Measurements from ENCODE around the gene POFUT1. TPM values are rescaled to one million over a fixed set of nuclear protein-coding genes. Genes with fewer than 3 reads are reported as not detected.

The POFUT1 gene
- total and polyA plus RNA-seq, 2 experiments from 2014 or later = 9.3 to 34.0 TPM

DNA sequence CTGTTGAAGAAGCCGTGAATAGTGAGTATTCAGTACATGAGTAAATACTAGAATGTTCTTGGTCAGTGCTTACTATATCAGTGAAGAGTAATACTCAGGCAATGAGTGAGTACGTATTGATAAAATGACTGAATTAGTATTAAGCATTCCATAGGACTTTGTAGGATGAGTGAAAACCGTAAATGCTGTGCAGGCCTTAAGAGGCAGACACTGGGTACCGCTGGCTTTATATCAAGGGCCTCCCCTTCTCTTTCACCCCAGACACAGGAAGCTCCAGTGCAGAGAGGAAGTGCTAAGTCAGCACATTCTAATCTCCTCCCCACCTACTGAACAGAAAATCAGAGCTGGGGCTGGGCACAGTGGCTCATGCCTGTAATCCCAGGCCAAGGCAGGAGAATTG lies 24.2 kb downstream of the POFUT1 start (continued):
- TF ChIP-seq, protein P1, sequence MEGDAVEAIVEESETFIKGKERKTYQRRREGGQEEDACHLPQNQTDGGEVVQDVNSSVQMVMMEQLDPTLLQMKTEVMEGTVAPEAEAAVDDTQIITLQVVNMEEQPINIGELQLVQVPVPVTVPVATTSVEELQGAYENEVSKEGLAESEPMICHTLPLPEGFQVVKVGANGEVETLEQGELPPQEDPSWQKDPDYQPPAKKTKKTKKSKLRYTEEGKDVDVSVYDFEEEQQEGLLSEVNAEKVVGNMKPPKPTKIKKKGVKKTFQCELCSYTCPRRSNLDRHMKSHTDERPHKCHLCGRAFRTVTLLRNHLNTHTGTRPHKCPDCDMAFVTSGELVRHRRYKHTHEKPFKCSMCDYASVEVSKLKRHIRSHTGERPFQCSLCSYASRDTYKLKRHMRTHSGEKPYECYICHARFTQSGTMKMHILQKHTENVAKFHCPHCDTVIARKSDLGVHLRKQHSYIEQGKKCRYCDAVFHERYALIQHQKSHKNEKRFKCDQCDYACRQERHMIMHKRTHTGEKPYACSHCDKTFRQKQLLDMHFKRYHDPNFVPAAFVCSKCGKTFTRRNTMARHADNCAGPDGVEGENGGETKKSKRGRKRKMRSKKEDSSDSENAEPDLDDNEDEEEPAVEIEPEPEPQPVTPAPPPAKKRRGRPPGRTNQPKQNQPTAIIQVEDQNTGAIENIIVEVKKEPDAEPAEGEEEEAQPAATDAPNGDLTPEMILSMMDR (conservative IDR thresholded peaks at IDR 0.05; ENCODE audit: low read depth in 2 of 2) = no peak
- TF ChIP-seq NANOG (IDR thresholded peaks at IDR 0.05; ENCODE audit: borderline replicate concordance) = no peak

DNA sequence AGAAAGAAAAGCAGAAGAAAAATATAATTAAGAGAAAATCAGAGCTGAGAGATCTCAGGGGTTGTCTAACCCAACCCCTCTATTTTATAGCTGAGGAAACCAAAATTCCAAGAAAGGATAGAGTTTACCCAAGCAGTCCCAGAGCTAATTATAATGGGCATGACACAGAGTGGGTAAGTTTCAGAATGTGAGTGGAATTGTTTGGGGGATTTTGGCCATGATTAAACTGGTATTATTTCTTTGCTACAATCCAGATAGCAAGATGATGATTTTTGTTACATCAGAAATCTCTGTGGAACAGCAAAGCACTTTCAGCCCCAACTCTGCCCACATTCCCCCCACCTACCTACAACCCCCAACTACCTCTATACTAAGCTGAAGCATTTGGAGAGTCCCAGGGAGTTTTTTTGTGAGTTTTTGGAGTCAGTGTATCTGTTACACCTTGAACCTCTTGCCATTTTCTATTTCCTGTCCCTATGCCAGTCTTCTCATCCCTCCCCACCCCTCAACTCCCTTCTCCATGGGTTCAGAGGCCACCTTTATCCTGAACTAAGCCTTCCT lies 24.7 kb downstream of the POFUT1 start:
- Mint-ChIP-seq H3K27me3 (ENCODE audit: insufficient read depth, low read depth, poor library complexity) (no peaks in the 10 kb centered on the region), H3K4me3 (no peak overlapping the region), H3K36me3 (ENCODE audit: low read depth) (peaks cover 56% of the 10 kb centered on the region), H3K9me3 (no peaks in the 10 kb centered on the region), H3K4me1 (no peaks in the 10 kb centered on the region), H3K27ac (no peak overlapping the region)
- DNase-seq (ENCODE audit: low spot score) (no peak), ATAC-seq (no peak)
- Histone ChIP-seq H3F3A (replicated peaks; ENCODE audit: low read depth) (peaks cover 14% of the 10 kb centered on the region; the same call in 1 of the 2 replicates), H3K4me1 (ENCODE audit: insufficient read depth) (no peaks in the 10 kb centered on the region), H3K36me3 (ENCODE audit: insufficient read depth) (peaks cover 42% of the 10 kb centered on the region), H3K4me2 (no peak overlapping the region), H3K27ac (ENCODE audit: low read depth) (no peak overlapping the region), H3K27me3 (ENCODE audit: insufficient read depth) (no peaks in the 10 kb centered on the region), H3K79me2 (replicated peaks; ENCODE audit: insufficient read depth) (no peaks in the 10 kb centered on the region), H2AFZ (no peak overlapping the region), H3K4me3 (no peak overlapping the region), H3K9me2 (ENCODE audit: insufficient read depth) (no peaks in the 10 kb centered on the region), H4K20me1 (replicated peaks; ENCODE audit: insufficient read depth) (peaks cover 11% of the 10 kb centered on the region)
- TF ChIP-seq POLR2AphosphoS5 (IDR thresholded peaks at IDR 0.05; ENCODE audit: low read depth) (no peak), EZH2phosphoT487 (IDR thresholded peaks at IDR 0.05; ENCODE audit: unreplicated experiment) (no peak), EZH2 (IDR thresholded peaks at IDR 0.05; ENCODE audit: low read depth, unreplicated experiment) (no peak), NANOG (IDR thresholded peaks at IDR 0.05; ENCODE audit: borderline replicate concordance) (no peak), ZNF114 (CRISPR knock-in tag; IDR thresholded peaks at IDR 0.05) (no peak)
- TF ChIP-seq, protein P2, sequence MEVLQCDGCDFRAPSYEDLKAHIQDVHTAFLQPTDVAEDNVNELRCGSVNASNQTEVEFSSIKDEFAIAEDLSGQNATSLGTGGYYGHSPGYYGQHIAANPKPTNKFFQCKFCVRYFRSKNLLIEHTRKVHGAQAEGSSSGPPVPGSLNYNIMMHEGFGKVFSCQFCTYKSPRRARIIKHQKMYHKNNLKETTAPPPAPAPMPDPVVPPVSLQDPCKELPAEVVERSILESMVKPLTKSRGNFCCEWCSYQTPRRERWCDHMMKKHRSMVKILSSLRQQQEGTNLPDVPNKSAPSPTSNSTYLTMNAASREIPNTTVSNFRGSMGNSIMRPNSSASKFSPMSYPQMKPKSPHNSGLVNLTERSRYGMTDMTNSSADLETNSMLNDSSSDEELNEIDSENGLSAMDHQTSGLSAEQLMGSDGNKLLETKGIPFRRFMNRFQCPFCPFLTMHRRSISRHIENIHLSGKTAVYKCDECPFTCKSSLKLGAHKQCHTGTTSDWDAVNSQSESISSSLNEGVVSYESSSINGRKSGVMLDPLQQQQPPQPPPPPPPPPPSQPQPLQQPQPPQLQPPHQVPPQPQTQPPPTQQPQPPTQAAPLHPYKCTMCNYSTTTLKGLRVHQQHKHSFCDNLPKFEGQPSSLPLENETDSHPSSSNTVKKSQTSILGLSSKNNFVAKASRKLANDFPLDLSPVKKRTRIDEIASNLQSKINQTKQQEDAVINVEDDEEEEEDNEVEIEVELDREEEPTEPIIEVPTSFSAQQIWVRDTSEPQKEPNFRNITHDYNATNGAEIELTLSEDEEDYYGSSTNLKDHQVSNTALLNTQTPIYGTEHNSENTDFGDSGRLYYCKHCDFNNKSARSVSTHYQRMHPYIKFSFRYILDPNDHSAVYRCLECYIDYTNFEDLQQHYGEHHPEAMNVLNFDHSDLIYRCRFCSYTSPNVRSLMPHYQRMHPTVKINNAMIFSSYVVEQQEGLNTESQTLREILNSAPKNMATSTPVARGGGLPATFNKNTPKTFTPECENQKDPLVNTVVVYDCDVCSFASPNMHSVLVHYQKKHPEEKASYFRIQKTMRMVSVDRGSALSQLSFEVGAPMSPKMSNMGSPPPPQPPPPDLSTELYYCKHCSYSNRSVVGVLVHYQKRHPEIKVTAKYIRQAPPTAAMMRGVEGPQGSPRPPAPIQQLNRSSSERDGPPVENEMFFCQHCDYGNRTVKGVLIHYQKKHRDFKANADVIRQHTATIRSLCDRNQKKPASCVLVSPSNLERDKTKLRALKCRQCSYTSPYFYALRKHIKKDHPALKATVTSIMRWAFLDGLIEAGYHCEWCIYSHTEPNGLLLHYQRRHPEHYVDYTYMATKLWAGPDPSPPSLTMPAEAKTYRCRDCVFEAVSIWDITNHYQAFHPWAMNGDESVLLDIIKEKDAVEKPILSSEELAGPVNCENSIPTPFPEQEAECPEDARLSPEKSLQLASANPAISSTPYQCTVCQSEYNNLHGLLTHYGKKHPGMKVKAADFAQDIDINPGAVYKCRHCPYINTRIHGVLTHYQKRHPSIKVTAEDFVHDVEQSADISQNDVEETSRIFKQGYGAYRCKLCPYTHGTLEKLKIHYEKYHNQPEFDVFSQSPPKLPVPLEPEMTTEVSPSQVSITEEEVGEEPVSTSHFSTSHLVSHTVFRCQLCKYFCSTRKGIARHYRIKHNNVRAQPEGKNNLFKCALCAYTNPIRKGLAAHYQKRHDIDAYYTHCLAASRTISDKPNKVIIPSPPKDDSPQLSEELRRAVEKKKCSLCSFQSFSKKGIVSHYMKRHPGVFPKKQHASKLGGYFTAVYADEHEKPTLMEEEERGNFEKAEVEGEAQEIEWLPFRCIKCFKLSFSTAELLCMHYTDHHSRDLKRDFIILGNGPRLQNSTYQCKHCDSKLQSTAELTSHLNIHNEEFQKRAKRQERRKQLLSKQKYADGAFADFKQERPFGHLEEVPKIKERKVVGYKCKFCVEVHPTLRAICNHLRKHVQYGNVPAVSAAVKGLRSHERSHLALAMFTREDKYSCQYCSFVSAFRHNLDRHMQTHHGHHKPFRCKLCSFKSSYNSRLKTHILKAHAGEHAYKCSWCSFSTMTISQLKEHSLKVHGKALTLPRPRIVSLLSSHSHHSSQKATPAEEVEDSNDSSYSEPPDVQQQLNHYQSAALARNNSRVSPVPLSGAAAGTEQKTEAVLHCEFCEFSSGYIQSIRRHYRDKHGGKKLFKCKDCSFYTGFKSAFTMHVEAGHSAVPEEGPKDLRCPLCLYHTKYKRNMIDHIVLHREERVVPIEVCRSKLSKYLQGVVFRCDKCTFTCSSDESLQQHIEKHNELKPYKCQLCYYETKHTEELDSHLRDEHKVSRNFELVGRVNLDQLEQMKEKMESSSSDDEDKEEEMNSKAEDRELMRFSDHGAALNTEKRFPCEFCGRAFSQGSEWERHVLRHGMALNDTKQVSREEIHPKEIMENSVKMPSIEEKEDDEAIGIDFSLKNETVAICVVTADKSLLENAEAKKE (CRISPR knock-in tag; IDR thresholded peaks at IDR 0.05) = no peak
- TF ChIP-seq, protein P1 (conservative IDR thresholded peaks at IDR 0.05; ENCODE audit: low read depth in 2 of 2) = no peak
- TF ChIP-seq, protein P3, sequence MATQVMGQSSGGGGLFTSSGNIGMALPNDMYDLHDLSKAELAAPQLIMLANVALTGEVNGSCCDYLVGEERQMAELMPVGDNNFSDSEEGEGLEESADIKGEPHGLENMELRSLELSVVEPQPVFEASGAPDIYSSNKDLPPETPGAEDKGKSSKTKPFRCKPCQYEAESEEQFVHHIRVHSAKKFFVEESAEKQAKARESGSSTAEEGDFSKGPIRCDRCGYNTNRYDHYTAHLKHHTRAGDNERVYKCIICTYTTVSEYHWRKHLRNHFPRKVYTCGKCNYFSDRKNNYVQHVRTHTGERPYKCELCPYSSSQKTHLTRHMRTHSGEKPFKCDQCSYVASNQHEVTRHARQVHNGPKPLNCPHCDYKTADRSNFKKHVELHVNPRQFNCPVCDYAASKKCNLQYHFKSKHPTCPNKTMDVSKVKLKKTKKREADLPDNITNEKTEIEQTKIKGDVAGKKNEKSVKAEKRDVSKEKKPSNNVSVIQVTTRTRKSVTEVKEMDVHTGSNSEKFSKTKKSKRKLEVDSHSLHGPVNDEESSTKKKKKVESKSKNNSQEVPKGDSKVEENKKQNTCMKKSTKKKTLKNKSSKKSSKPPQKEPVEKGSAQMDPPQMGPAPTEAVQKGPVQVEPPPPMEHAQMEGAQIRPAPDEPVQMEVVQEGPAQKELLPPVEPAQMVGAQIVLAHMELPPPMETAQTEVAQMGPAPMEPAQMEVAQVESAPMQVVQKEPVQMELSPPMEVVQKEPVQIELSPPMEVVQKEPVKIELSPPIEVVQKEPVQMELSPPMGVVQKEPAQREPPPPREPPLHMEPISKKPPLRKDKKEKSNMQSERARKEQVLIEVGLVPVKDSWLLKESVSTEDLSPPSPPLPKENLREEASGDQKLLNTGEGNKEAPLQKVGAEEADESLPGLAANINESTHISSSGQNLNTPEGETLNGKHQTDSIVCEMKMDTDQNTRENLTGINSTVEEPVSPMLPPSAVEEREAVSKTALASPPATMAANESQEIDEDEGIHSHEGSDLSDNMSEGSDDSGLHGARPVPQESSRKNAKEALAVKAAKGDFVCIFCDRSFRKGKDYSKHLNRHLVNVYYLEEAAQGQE (IDR thresholded peaks at IDR 0.05; ENCODE audit: unreplicated experiment) = no peak
- TF ChIP-seq, protein P4, sequence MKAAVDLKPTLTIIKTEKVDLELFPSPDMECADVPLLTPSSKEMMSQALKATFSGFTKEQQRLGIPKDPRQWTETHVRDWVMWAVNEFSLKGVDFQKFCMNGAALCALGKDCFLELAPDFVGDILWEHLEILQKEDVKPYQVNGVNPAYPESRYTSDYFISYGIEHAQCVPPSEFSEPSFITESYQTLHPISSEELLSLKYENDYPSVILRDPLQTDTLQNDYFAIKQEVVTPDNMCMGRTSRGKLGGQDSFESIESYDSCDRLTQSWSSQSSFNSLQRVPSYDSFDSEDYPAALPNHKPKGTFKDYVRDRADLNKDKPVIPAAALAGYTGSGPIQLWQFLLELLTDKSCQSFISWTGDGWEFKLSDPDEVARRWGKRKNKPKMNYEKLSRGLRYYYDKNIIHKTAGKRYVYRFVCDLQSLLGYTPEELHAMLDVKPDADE (IDR thresholded peaks at IDR 0.05) = no peak

Data from GM23338 (cell line).